NCI-H345 (cell line): ENCODE results near the gene DVL1.
"Not testable (repeated sequence)": the region's sequence is repeated elsewhere in the genome, so short reads cannot be mapped to it uniquely, and the experiment has no call there.

Experiments used
- DNase-seq: peaks from one replicate; lab custom pipeline; 2025; lab: John Stamatoyannopoulos, UW

DVL1 gene

DNA sequence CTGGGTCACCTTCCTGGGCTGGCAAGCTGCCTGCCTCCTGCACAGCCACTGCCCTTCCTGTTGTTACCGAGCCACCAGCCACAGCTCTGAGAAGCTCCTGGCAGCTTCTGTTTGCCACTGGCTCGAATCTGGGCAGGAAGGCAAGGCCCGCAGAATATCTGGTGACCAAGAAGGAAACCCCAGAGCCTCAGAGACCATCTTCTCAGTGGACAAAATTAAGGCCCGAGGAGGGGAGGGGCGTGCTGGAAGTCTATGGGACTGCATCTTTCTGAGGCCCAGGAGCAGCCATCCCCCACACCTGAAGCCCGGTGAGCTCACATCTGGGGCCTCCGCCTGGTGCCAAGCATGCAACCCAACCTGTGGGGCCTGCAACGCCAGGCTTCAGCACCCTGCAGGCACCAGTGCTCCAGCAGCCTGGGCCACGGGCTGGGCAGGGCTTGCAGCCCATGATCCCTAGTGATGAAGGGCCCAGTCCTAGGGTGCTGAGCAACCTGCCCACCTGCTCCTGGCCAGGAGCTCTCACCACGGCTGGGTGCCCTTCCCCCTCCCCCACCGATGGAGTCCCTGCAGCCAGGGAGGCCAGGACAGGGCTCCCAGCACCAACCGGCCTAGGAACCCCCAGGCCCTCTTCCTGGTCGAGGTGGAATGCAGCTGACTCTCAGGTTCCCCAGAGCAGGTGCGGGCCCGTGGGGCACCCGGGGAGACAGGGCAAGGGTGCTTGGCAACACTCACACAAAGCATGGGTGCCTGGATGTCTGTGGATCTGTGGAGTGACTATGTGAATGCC is 23.7 kb downstream of the DVL1 start:
- DNase-seq, result no peak

- peak; percentile 92 for DNase-seq
These were observed 24.5 kb downstream of the DVL1 start, which contains the start of the genes CPTP and INTS11 for GRCh38 chr1:1324524-1325287. Gene CPTP, plus strand, starts transcription at chr1:1324802. Its CDS starts 2,109 bp downstream, at chr1:1326911. Gene INTS11, minus strand, starts transcription at chr1:1324660. Its CDS starts 52 bp downstream, at chr1:1324608.

GRCh38 chr1:1324084-1324523 is 25.1 kb downstream of the DVL1 start:
- no peak for DNase-seq

- DNase-seq, result no peak
These were observed 26.3 kb downstream of the DVL1 start for GRCh38 chr1:1322952-1323351.

- DNase-seq, result no peak
These were observed 26.8 kb downstream of the DVL1 start for GRCh38 chr1:1322418-1322817.

DNA sequence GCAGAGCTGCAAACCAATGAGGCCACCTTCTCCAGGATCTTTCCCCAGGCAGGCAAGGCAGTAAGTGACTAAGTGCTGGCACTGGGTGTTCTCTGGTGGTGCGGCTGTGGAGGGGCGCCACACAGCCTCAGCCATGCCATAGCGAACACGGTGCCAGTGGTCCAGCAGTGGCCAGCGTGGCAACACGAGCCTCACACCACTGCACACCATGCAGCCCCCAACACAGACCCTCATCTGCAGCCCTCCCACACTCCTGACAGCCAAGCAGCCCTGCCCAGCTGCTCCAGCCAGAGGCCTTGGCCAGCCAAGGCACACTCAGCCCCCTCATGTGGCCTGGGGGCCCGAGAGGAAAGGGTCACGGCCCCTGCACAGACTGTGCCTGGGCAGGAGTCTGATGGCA is 27.7 kb downstream of the DVL1 start:
- no peak for DNase-seq

GRCh38 chr1:1320666-1321448 is 28.4 kb downstream of the DVL1 start:
- DNase-seq, result no peak

- DNase-seq, result no peak
These were observed 29.6 kb downstream of the DVL1 start for GRCh38 chr1:1319646-1319941.

DNA sequence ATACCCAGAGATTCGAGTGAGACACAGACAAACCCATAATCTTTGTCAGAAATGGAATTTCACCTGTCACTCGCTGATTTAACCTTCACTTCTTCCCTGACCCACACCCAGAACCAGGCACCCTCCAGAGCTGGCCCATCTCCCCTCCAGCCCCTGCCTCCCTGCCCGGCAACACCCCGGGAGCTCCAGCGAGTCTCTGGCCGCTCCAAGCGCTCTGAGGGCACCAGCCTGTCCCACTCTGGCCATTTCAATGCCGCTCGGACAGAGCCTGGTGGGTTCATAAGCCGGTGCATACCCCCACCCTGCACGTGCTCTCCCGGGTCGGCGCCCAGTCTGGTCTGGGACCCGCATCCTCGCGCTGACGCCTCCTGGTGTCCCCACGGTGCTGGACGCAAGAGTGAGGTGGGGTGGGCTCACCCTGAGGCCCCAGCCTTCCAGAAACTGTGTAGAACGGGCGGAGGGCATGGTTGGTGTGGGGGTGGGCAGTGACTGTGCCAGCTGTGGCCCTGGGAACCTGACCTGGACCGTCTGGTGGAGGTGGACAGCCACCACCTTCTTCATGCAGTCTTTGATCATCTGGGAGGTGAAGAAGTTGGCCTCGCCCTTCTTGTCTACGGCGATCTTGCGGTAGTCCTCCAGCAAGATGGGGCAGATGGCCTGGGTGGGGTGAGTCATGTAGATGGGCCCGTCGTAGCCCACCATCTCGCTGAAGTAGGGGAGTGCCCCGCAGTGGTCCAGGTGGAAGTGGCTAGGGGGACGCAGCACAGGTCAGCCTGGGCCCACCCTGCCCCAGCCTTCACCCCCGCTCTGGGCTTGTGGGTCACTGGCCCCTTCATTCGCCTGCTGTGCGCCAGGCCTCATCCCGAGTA is 30.2 kb downstream of the DVL1 start:
- no peak for DNase-seq

- DNase-seq, result peak; percentile 79
These were observed 31.0 kb downstream of the DVL1 start for GRCh38 chr1:1318131-1318652.

- no peak for DNase-seq
These were observed 31.8 kb downstream of the DVL1 start for GRCh38 chr1:1317420-1317819.

DNA sequence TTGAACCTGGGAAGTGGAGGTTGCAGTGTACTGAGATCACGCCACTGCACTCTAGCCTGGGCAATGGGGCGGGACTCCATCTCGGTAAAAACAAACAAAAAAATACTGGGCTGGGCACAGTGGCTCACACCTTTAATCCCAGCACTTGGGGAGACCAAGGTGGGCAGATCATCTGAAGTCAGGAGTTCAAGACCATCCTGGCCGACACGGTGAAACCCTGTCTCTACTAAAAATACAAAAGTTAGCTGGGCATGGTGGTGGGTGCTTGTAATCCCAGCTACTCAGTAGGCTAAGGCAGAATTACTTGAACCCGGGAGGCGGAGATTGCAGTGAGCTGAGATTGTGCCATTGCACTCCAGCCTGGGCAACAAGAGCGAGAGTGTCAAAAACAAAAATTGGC is 33.0 kb downstream of the DVL1 start:
- not testable (repeated sequence) for DNase-seq

GRCh38 chr1:1315435-1315954 is 33.7 kb downstream of the DVL1 start:
- DNase-seq, result no peak

- DNase-seq, result no peak
These were observed 34.4 kb downstream of the DVL1 start for GRCh38 chr1:1314678-1315335.

- no peak for DNase-seq
These were observed 35.0 kb downstream of the DVL1 start for GRCh38 chr1:1314237-1314586.

DNA sequence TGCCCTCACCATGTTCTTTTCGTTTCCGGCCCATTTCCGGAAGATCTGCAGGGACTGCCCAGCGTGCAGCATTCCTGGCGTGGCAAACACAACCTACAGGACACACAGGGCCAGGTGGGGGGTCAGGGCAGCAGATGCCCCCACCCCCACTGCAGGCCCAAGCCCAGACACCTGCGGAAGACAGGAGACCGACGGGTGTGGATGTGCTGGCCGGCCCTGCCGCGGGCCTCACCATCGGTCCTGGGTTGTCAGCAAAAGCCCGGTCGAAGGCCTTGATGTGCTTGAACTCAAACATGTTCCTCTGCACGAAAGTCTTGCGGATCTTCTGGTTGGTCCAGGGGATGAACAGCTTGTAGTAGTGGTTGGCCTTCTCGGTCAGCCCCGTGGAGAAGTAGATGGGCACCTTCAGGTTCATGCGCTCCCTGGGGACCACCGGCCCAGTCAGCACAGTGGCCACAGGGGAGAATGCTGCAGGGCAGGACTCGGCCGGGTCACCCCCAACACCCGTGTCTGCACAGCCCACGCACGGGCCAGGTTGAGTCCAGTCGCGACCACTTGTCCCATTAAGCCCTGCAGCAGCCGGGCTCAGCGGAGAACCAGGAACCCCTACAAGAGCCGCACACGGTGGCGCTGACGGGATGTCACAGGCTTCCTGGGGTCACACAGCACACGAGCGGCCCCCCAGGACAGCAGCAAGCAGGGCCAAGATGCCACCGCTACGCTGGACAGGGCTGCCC is 35.5 kb downstream of the DVL1 start:
- no peak for DNase-seq

DNA sequence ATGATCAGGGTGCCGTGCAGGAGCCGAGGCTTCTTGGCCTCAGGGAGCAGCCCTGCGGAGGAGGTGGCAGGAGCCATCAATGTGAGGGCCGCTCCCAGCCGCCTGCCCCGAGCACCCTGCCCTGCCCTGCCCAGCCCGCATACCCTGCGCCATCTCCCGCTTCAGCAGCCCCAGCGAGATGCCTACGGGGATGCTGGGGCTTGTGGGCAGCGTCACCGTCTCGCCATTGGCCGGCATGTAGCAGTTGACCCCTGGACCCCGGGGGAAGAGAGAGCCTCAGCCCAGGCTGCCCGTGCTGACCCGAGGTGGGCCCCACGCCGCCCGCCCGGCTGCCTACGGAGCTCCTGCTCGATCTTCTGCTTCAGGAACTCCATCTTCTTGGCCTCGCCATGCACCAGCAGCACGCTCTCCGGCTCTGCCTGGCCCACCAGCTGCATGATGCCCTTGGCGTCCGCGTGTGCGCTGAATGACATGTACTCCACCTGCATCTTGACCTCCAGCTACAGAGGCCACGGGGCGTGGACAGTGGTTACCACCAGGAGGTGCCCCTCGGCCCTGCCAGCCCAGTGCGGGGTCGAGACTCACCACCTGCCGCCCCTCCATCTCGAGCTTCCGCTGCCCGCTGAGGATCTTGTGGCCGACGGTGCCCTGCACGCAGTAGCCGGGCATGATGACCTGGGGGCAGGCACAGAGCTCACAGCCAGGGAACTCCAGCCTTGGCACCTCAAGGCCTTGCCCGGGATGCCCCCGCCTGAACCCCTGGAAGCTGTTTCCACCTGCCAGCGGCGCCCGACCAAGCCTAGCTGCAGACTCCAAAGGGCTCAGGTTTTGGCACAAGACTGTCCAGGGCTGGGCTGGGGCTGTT is 36.5 kb downstream of the DVL1 start:
- no peak for DNase-seq

DNA sequence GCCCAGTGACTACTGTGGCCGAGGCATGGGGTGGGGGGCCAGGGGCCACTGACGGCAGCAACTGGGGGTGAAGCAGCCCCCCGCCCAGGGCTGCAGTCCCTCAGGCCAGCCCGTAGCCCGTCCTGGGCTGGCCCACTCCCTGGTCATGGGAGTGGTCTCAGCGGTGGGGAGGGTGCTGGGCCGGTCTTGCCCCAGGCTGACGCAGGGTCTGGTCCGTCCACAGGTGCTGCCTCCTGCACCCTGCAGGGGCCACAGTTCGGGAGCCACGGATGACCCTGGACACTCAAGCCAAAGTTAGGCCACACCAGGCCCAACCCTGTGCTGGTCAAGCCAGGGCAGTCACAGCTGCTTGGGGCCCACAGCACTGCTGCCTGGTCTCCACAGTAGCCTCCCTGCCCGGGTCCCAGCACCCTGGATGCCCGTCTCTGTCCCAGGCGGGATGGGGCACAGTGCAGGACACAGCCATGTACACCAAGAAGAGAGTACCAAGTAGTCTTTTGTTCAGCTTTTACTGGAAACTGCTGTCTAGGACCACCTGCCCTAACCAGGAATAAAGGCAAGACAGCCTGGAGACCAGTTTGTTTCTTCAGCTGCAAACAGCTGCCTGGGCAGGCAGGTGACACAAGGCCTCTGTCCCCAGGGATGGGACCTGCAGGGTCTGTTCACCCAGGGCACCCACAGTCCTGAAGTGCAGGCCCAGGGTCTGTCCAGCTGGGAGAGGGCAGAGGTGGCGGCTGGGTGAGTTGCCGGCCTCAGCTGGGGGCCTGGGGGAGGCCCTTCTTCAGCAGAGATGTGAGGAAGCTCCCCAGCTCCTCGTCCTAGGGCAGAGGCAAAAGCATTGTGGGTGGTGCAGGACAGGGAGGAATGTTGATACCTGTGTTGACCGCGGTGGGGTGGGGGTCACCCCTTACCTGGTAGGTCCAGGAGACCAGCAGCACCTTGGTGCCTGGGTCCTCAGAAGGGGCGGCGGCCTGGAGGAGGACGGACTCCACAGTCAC is 37.8 kb downstream of the DVL1 start:
- DNase-seq, result no peak
